Measurements from ENCODE around the gene HS6ST1. TPM values are rescaled to one million over a fixed set of nuclear protein-coding genes. Genes with fewer than 3 reads are reported as not detected.

HS6ST1 gene
- total RNA-seq, 2 experiments from 2014 or later, result 7.1 to 8.7 TPM

DNA sequence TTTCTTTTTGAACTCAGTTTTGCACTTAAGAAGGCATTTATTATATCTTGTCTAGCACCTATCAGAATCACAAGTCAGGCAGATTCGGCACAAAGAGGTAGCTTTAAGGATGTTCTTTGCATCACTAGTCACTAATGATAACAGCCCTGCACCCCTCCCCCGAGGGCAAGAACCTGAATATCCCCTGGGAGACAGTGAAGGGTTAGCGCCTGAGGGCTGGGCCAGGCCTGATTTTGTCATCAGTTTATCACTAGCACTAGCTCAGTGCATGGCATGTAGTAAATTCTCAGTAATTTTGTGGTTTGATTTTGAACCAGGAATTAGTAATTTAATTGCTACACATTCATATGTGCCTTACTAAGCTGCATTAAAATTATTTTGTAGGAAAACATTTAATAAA is 23.9 kb upstream of the HS6ST1 start:
- Mint-ChIP-seq H3K36me3 (ENCODE audit: low read depth) (no peaks in the 10 kb centered on the region), H3K4me3 (no peak overlapping the region), H3K27ac (no peak overlapping the region), H3K4me1 (ENCODE audit: low read depth) (no peaks in the 10 kb centered on the region), H3K27me3 (no peaks in the 10 kb centered on the region), H3K9me3 (peaks cover 17% of the 10 kb centered on the region)
- no peaks in the 10 kb centered on the region for H3K27me3 ChIP-seq (ENCODE audit: control insufficient read depth in 1 of 2, insufficient read depth in 2 of 2, low read length in 2 of 2)
- CTCF ChIA-PET, result no interaction called here
- no peaks in the 10 kb centered on the region for H3K4me1 ChIP-seq (ENCODE audit: insufficient read depth, low read length)
- peaks cover 0 to 9% of the 10 kb centered on the region in 2 experiments for H3K9me3 ChIP-seq (ENCODE audit: control insufficient read depth in 1 of 2, insufficient read depth in 1 of 2, low read length in 2 of 2)
- ATAC-seq (ENCODE audit: poor library complexity), result no peak
- no peaks in the 10 kb centered on the region for H3K36me3 ChIP-seq (ENCODE audit: insufficient read depth, low read length)
- TF ChIP-seq, protein P1, sequence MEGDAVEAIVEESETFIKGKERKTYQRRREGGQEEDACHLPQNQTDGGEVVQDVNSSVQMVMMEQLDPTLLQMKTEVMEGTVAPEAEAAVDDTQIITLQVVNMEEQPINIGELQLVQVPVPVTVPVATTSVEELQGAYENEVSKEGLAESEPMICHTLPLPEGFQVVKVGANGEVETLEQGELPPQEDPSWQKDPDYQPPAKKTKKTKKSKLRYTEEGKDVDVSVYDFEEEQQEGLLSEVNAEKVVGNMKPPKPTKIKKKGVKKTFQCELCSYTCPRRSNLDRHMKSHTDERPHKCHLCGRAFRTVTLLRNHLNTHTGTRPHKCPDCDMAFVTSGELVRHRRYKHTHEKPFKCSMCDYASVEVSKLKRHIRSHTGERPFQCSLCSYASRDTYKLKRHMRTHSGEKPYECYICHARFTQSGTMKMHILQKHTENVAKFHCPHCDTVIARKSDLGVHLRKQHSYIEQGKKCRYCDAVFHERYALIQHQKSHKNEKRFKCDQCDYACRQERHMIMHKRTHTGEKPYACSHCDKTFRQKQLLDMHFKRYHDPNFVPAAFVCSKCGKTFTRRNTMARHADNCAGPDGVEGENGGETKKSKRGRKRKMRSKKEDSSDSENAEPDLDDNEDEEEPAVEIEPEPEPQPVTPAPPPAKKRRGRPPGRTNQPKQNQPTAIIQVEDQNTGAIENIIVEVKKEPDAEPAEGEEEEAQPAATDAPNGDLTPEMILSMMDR (IDR thresholded peaks at IDR 0.05), result no peak
- POLR2A ChIA-PET, result no interaction called here
- no peak overlapping the region for H3K27ac ChIP-seq (ENCODE audit: low read depth in 1 of 2, low read length in 2 of 2)
- no peak overlapping the region for H3K4me3 ChIP-seq (ENCODE audit: low read length)
- intact Hi-C loops (cut with DNase I, micrococcal nuclease), result no loop called here
- no peak for DNase-seq

GRCh38 chr2:128341621-128342020 is 23.0 kb upstream of the HS6ST1 start:
- ChIA-PET POLR2A (no interaction called here), CTCF (no interaction called here)
- H3K27ac ChIP-seq (ENCODE audit: low read depth in 1 of 2, low read length in 2 of 2), result no peak overlapping the region
- no peak overlapping the region for H3K4me3 Mint-ChIP-seq
- intact Hi-C loops (cut with DNase I, micrococcal nuclease), result no loop called here
- no peaks in the 10 kb centered on the region for H3K27me3 ChIP-seq (ENCODE audit: control insufficient read depth in 1 of 2, insufficient read depth in 2 of 2, low read length in 2 of 2)
- DNase-seq (no peak), ATAC-seq (ENCODE audit: poor library complexity) (no peak)
- peaks cover 0 to 9% of the 10 kb centered on the region in 2 experiments for H3K9me3 ChIP-seq (ENCODE audit: control insufficient read depth in 1 of 2, insufficient read depth in 1 of 2, low read length in 2 of 2)
- no peaks in the 10 kb centered on the region for H3K36me3 Mint-ChIP-seq (ENCODE audit: low read depth)
- H3K27ac Mint-ChIP-seq, result no peak overlapping the region
- H3K4me1 ChIP-seq (ENCODE audit: insufficient read depth, low read length), result no peaks in the 10 kb centered on the region
- H3K27me3 Mint-ChIP-seq, result no peaks in the 10 kb centered on the region
- no peaks in the 10 kb centered on the region for H3K36me3 ChIP-seq (ENCODE audit: insufficient read depth, low read length)
- TF ChIP-seq, protein P1 (IDR thresholded peaks at IDR 0.05), result no peak
- no peak overlapping the region for H3K4me3 ChIP-seq (ENCODE audit: low read length)
- peaks cover 17% of the 10 kb centered on the region for H3K9me3 Mint-ChIP-seq
- no peaks in the 10 kb centered on the region for H3K4me1 Mint-ChIP-seq (ENCODE audit: low read depth)

- no peak for ATAC-seq (ENCODE audit: poor library complexity)
- ChIA-PET POLR2A (no interaction called here), CTCF (no interaction called here)
- intact Hi-C loops (cut with DNase I, micrococcal nuclease), result no loop called here
- no peak for DNase-seq
- Mint-ChIP-seq H3K4me1 (ENCODE audit: low read depth) (no peaks in the 10 kb centered on the region), H3K27ac (no peak overlapping the region), H3K27me3 (peaks cover 18% of the 10 kb centered on the region), H3K9me3 (peaks cover 12% of the 10 kb centered on the region), H3K36me3 (ENCODE audit: low read depth) (peaks cover 10% of the 10 kb centered on the region), H3K4me3 (no peak overlapping the region)
- H3K9me3 ChIP-seq (ENCODE audit: control insufficient read depth in 1 of 2, insufficient read depth in 1 of 2, low read length in 2 of 2), result peaks cover 12 to 15% of the 10 kb centered on the region in 2 experiments
- TF ChIP-seq, protein P1 (IDR thresholded peaks at IDR 0.05), result no peak
- peaks cover 0 to 2% of the 10 kb centered on the region in 2 experiments for H3K27me3 ChIP-seq (ENCODE audit: control insufficient read depth in 1 of 2, insufficient read depth in 2 of 2, low read length in 2 of 2)
- no peak overlapping the region for H3K27ac ChIP-seq (ENCODE audit: low read depth in 1 of 2, low read length in 2 of 2)
- no peaks in the 10 kb centered on the region for H3K4me1 ChIP-seq (ENCODE audit: insufficient read depth, low read length)
- no peak overlapping the region for H3K4me3 ChIP-seq (ENCODE audit: low read length)
- no peaks in the 10 kb centered on the region for H3K36me3 ChIP-seq (ENCODE audit: insufficient read depth, low read length)
Measured at GRCh38 chr2:128332091-128332634, 13.5 kb upstream of the HS6ST1 start.
